HPDE6-E6E7 (cell line): ENCODE results near the gene NTM.

ENCODE experiments used
- DNase-seq: peaks from one replicate; pipeline ENCODE4 v3.0.0; 2011; ENCODE audit warnings: missing footprints; ENCODE audit errors: extremely low spot score

NTM gene

GRCh38 chr11:131912134-131912533, 541.7 kb downstream of the NTM start:
- DNase-seq = no peak

GRCh38 chr11:131913267-131913666, 542.9 kb downstream of the NTM start:
- DNase-seq = no peak

GRCh38 chr11:131914361-131914774, 544.0 kb downstream of the NTM start:
- DNase-seq = no peak

GRCh38 chr11:131916638-131917037, 546.2 kb downstream of the NTM start:
- DNase-seq = no peak

- DNase-seq = no peak
Observed at GRCh38 chr11:131917634-131918384, 547.4 kb downstream of the NTM start.

GRCh38 chr11:131918663-131919062, 548.2 kb downstream of the NTM start:
- DNase-seq = no peak

GRCh38 chr11:131922220-131922619, 551.8 kb downstream of the NTM start:
- no peak for DNase-seq

GRCh38 chr11:131923309-131923708, 552.9 kb downstream of the NTM start:
- no peak for DNase-seq

- DNase-seq = no peak
Observed at GRCh38 chr11:131924001-131924400, 553.6 kb downstream of the NTM start.

GRCh38 chr11:131924457-131925201, 554.2 kb downstream of the NTM start:
- DNase-seq = no peak

- no peak for DNase-seq
Observed at GRCh38 chr11:131925829-131926228, 555.4 kb downstream of the NTM start.

- DNase-seq = no peak
Observed at GRCh38 chr11:131928992-131929391, 558.6 kb downstream of the NTM start.

GRCh38 chr11:131932584-131933325, 562.3 kb downstream of the NTM start:
- DNase-seq = no peak

GRCh38 chr11:131934006-131934405, 563.6 kb downstream of the NTM start:
- DNase-seq = no peak

GRCh38 chr11:131938351-131938751, 567.9 kb downstream of the NTM start:
- DNase-seq = no peak

GRCh38 chr11:131940126-131940525, 569.7 kb downstream of the NTM start:
- no peak for DNase-seq

GRCh38 chr11:131942878-131943277, 572.5 kb downstream of the NTM start:
- no peak for DNase-seq

- DNase-seq = peak; percentile 16
Observed at GRCh38 chr11:131943295-131943694, 572.9 kb downstream of the NTM start.

GRCh38 chr11:131944736-131945135, 574.3 kb downstream of the NTM start:
- DNase-seq = no peak

GRCh38 chr11:131945706-131946105, 575.3 kb downstream of the NTM start:
- no peak for DNase-seq

- DNase-seq = no peak
Observed at GRCh38 chr11:131947511-131947910, 577.1 kb downstream of the NTM start.

- no peak for DNase-seq
Observed at GRCh38 chr11:131951121-131951520, 580.7 kb downstream of the NTM start.

- no peak for DNase-seq
Observed at GRCh38 chr11:131954146-131954545, 583.7 kb downstream of the NTM start.
